ENCODE measurements around the gene SWAP70. TPM values are rescaled to one million over a fixed set of nuclear protein-coding genes. Genes with fewer than 3 reads are reported as not detected.

SWAP70 gene
- total and polyA plus RNA-seq, 10 of the 15 experiments (the other 5 are each of a cell fraction or from before 2014, with no cell fraction given): 20.6 to 62.4 (median 41.7) TPM

DNA sequence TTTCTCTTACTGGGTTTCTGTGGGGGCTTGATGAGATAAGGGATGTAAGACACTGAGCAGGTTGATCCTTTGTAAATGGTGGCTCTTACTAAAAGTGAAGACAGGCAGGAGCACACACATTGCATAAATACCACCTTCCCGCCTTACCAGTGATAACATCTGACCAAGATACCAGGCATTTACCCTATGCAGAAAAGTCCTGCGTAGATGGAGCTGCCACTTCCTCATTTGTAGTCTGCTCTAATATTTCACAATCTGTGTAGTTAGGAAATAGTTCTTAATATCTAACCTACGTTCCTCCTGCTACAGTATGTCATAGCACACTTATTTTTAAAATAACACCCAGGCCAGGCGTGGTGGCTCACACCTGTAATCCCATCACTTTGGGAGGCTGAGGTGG lies 23.9 kb upstream of the SWAP70 start:
- no peak for FAIRE-seq
- H3K4me3 ChIP-seq: no peak overlapping the region
- CTCF ChIA-PET: interaction anchor here (3.9 kb wide), 1 partner anchor 11 kb away, joined by 12 read pairs; no protein-coding TSS in a partner anchor
- no TSS peak for BruUV-seq (replicated peaks)
- H3K27me3 ChIP-seq (replicated peaks in 1 of 2; ENCODE audit: control insufficient read depth in 2 of 2, insufficient read depth in 2 of 2, low read length in 1 of 2): no peaks in the 10 kb centered on the region
- intact Hi-C loops (cut with micrococcal nuclease; ENCODE audit: unreplicated experiment) (no loop called here), in situ Hi-C loops (cut with MboI) (no loop called here)
- POLR2A ChIA-PET: no interaction called here
- H4K20me1 ChIP-seq (ENCODE audit: control insufficient read depth, insufficient read depth): no peaks in the 10 kb centered on the region
- peaks cover 11% of the 10 kb centered on the region for H3K4me1 ChIP-seq (ENCODE audit: control insufficient read depth, insufficient read depth, low read length)
- H3K79me2 ChIP-seq (ENCODE audit: control insufficient read depth, insufficient read depth, low read length): no peaks in the 10 kb centered on the region
- SMC1A ChIA-PET (ENCODE audit: uncharacterized antibody, unreplicated experiment): interaction anchor here (1.4 to 3.3 kb wide), 3 partner anchors 9 to 11 kb away, joined by 4 to 10 read pairs (median 8); no protein-coding TSS in a partner anchor
- WGBS (ENCODE audit: insufficient coverage, insufficient replicate concordance, low lambda C conversion rate, missing lambda C conversion rate): 86% methylated on average over 4 of the region's 4 CpGs
- H3K36me3 ChIP-seq (ENCODE audit: control insufficient read depth in 2 of 2, insufficient read depth in 2 of 2, low read length in 1 of 2): no peaks in the 10 kb centered on the region
- RAD21 ChIA-PET (ENCODE audit: unreplicated experiment): no interaction called here
- H2AFZ ChIP-seq (ENCODE audit: control insufficient read depth, low read depth, low read length): no peak overlapping the region
- DNase-seq (ENCODE audit: low read depth, low spot score): no peak
- peak; percentile 85 for TF ChIP-seq SPI1 (IDR thresholded peaks at IDR 0.05; ENCODE audit: borderline replicate concordance, insufficient read depth, low read depth, low read length)
- TF ChIP-seq IKZF1 (conservative IDR thresholded peaks at IDR 0.05): no peak
- H3K27ac ChIP-seq (ENCODE audit: control insufficient read depth, insufficient read depth): no peak overlapping the region
- no peak for ATAC-seq
- no peak overlapping the region for H3K4me2 ChIP-seq (ENCODE audit: control insufficient read depth, insufficient read depth)
- no peaks in the 10 kb centered on the region for H3K9me3 ChIP-seq (replicated peaks; ENCODE audit: control insufficient read depth, insufficient read depth, low read length)
- H3K9ac ChIP-seq (ENCODE audit: control insufficient read depth, insufficient read depth, low read length): no peak overlapping the region

DNA sequence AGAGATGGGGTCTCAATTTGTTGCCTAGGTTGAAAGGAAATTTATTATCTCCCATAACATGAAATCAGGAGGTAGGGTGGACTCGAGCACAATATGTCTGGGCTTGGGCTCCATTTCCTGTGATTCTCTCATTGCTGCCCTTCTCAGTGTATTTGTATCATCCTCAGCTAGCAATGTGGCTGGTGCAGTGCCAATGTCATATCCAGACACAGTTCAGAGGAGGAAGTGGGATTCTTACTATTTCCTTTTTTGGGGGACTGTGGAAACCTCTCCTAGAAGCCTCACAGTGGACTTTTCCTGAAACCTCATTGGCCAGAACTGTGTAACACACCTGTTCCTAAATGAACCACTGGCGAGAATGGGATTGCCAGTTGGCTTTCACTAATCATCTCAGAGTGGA lies 21.0 kb upstream of the SWAP70 start:
- DNase-seq (ENCODE audit: low read depth, low spot score) (no peak), ATAC-seq (peak; percentile 23; the same call in 2 of the 3 replicates), FAIRE-seq (no peak)
- H3K4me2 ChIP-seq (ENCODE audit: control insufficient read depth, insufficient read depth): no peak overlapping the region
- ChIA-PET CTCF (interaction anchor here (2.8 to 3.9 kb wide), 2 partner anchors 14 to 105 kb away, joined by 7 to 12 read pairs; no protein-coding TSS in a partner anchor), RAD21 (ENCODE audit: unreplicated experiment) (interaction anchor here (1.0 to 2.5 kb wide), 2 partner anchors 14 to 77 kb away, joined by 5 to 7 read pairs; no protein-coding TSS in a partner anchor), POLR2A (interaction anchor here (0.5 to 0.7 kb wide), 3 partner anchors 10 to 289 kb away, joined by 4 to 8 read pairs (median 8); no protein-coding TSS in a partner anchor), SMC1A (ENCODE audit: uncharacterized antibody, unreplicated experiment) (interaction anchor here (0.9 to 1.6 kb wide), 4 partner anchors 14 to 106 kb away, joined by 3 read pairs; no protein-coding TSS in a partner anchor)
- WGBS (ENCODE audit: insufficient coverage, insufficient replicate concordance, low lambda C conversion rate, missing lambda C conversion rate): 66% methylated on average over 2 of the region's 2 CpGs
- H3K79me2 ChIP-seq (ENCODE audit: control insufficient read depth, insufficient read depth, low read length): no peaks in the 10 kb centered on the region
- H3K4me3 ChIP-seq: no peak overlapping the region
- H2AFZ ChIP-seq (ENCODE audit: control insufficient read depth, low read depth, low read length): no peak overlapping the region
- TF ChIP-seq, protein P1, sequence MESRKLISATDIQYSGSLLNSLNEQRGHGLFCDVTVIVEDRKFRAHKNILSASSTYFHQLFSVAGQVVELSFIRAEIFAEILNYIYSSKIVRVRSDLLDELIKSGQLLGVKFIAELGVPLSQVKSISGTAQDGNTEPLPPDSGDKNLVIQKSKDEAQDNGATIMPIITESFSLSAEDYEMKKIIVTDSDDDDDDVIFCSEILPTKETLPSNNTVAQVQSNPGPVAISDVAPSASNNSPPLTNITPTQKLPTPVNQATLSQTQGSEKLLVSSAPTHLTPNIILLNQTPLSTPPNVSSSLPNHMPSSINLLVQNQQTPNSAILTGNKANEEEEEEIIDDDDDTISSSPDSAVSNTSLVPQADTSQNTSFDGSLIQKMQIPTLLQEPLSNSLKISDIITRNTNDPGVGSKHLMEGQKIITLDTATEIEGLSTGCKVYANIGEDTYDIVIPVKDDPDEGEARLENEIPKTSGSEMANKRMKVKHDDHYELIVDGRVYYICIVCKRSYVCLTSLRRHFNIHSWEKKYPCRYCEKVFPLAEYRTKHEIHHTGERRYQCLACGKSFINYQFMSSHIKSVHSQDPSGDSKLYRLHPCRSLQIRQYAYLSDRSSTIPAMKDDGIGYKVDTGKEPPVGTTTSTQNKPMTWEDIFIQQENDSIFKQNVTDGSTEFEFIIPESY (IDR thresholded peaks at IDR 0.05): no peak
- TF ChIP-seq PAX5 (IDR thresholded peaks at IDR 0.05; ENCODE audit: borderline replicate concordance, low read depth, low read length) (no peak), NR2C1 (IDR thresholded peaks at IDR 0.05) (no peak), STAT3 (IDR thresholded peaks at IDR 0.05; ENCODE audit: low read depth, low read length) (no peak), SP1 (IDR thresholded peaks at IDR 0.05; ENCODE audit: low read depth, low read length) (no peak), CHD1 (IDR thresholded peaks at IDR 0.05; ENCODE audit: low read depth, low read length) (no peak), RBBP5 (conservative IDR thresholded peaks at IDR 0.05) (no peak), HDAC6 (IDR thresholded peaks at IDR 0.05; ENCODE audit: unreplicated experiment) (no peak), MTA2 (IDR thresholded peaks at IDR 0.05; ENCODE audit: low read depth) (no peak)
- TF ChIP-seq, protein P2, sequence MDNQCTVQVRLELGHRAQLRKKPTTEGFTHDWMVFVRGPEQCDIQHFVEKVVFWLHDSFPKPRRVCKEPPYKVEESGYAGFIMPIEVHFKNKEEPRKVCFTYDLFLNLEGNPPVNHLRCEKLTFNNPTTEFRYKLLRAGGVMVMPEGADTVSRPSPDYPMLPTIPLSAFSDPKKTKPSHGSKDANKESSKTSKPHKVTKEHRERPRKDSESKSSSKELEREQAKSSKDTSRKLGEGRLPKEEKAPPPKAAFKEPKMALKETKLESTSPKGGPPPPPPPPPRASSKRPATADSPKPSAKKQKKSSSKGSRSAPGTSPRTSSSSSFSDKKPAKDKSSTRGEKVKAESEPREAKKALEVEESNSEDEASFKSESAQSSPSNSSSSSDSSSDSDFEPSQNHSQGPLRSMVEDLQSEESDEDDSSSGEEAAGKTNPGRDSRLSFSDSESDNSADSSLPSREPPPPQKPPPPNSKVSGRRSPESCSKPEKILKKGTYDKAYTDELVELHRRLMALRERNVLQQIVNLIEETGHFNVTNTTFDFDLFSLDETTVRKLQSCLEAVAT (IDR thresholded peaks at IDR 0.05): no peak
- H3K27ac ChIP-seq (ENCODE audit: control insufficient read depth, insufficient read depth): no peak overlapping the region
- intact Hi-C loops (cut with micrococcal nuclease; ENCODE audit: unreplicated experiment): no loop called here
- in situ Hi-C loops (cut with MboI): no loop called here
- peaks cover 2% of the 10 kb centered on the region; the same call in 1 of the 3 replicates for H3K9me3 ChIP-seq (replicated peaks; ENCODE audit: control insufficient read depth, insufficient read depth, low read length)
- peaks cover 11% of the 10 kb centered on the region for H3K4me1 ChIP-seq (ENCODE audit: control insufficient read depth, insufficient read depth, low read length)
- no peaks in the 10 kb centered on the region for H4K20me1 ChIP-seq (ENCODE audit: control insufficient read depth, insufficient read depth)
- H3K36me3 ChIP-seq (ENCODE audit: control insufficient read depth in 2 of 2, insufficient read depth in 2 of 2, low read length in 1 of 2): no peaks in the 10 kb centered on the region
- no TSS peak for BruUV-seq (replicated peaks)
- no peak overlapping the region for H3K9ac ChIP-seq (ENCODE audit: control insufficient read depth, insufficient read depth, low read length)
- H3K27me3 ChIP-seq (replicated peaks in 1 of 2; ENCODE audit: control insufficient read depth in 2 of 2, insufficient read depth in 2 of 2, low read length in 1 of 2): no peaks in the 10 kb centered on the region

Data from GM12878 (cell line).